Hepatocyte (in vitro differentiated cells): ENCODE data around the gene DNER.

Experiments used
- EZH2 ChIP-seq: fragments of 200-600 bp; sonication (generic); IDR thresholded peaks from 2 replicates; pipeline ENCODE4 v1.6.1; 2016; ENCODE audit warnings: antibody characterized with exemption, mild to moderate bottlenecking, borderline replicate concordance
- TF ChIP-seq, protein P1 (sequence below): fragments of 200-600 bp; sonication (generic); IDR thresholded peaks from 2 replicates; pipeline ENCODE4 v1.5.1; 2016; ENCODE audit warnings: antibody characterized with exemption, mild to moderate bottlenecking; ENCODE audit not compliant: poor library complexity

- TF ChIP-seq EZH2 = no peak
- TF ChIP-seq, protein P1, sequence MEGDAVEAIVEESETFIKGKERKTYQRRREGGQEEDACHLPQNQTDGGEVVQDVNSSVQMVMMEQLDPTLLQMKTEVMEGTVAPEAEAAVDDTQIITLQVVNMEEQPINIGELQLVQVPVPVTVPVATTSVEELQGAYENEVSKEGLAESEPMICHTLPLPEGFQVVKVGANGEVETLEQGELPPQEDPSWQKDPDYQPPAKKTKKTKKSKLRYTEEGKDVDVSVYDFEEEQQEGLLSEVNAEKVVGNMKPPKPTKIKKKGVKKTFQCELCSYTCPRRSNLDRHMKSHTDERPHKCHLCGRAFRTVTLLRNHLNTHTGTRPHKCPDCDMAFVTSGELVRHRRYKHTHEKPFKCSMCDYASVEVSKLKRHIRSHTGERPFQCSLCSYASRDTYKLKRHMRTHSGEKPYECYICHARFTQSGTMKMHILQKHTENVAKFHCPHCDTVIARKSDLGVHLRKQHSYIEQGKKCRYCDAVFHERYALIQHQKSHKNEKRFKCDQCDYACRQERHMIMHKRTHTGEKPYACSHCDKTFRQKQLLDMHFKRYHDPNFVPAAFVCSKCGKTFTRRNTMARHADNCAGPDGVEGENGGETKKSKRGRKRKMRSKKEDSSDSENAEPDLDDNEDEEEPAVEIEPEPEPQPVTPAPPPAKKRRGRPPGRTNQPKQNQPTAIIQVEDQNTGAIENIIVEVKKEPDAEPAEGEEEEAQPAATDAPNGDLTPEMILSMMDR = no peak
These were observed 56.4 kb downstream of the DNER start for GRCh38 chr2:229658004-229658403.
